Measurements from ENCODE around the gene SLC30A4.
A peak's percentile ranks its signal among the peaks of the same experiment; 100 is the strongest.

SLC30A4 gene

GRCh38 chr15:45449916-45450867, 72.4 kb downstream of the SLC30A4 start:
- no peak for DNase-seq

- no peak for DNase-seq
Measured at GRCh38 chr15:45449395-45449794, 73.2 kb downstream of the SLC30A4 start.

GRCh38 chr15:45448066-45448915, 74.3 kb downstream of the SLC30A4 start:
- no peak for DNase-seq

- no peak for DNase-seq
Measured at GRCh38 chr15:45443645-45444044, 78.9 kb downstream of the SLC30A4 start.

- DNase-seq: no peak
Measured at GRCh38 chr15:45442507-45443135, 79.9 kb downstream of the SLC30A4 start.

GRCh38 chr15:45441686-45442085, 80.9 kb downstream of the SLC30A4 start:
- DNase-seq: peak; percentile 21

- no peak for DNase-seq
Measured at GRCh38 chr15:45441036-45441435, 81.5 kb downstream of the SLC30A4 start.

- no peak for DNase-seq
Measured at GRCh38 chr15:45439521-45440260, 82.9 kb downstream of the SLC30A4 start.

- DNase-seq: no peak
Measured at GRCh38 chr15:45435124-45435903, 87.2 kb downstream of the SLC30A4 start.

GRCh38 chr15:45434078-45434567, 88.4 kb downstream of the SLC30A4 start:
- DNase-seq: no peak

- no peak for DNase-seq
Measured at GRCh38 chr15:45431511-45431910, 91.0 kb downstream of the SLC30A4 start.

- peak; percentile 70 for DNase-seq
Measured at GRCh38 chr15:45429941-45430792, 92.4 kb downstream of the SLC30A4 start.

All from NCI-H345 (cell line).